Cardiac muscle cell (in vitro differentiated cells and primary cell): ENCODE data around the gene TUBGCP5. TPM values are rescaled to one million over a fixed set of nuclear protein-coding genes. Genes with fewer than 3 reads are reported as not detected.
"Not testable (repeated sequence)": the region's sequence is repeated elsewhere in the genome, so short reads cannot be mapped to it uniquely, and the experiment has no call there.

Experiments
- DNase-seq, 2 donors: peaks; one replicate each; pipeline versions ENCODE4 v3.0.0 to v3.0.0-alpha.2; 2010 to 2017; ENCODE audit warnings: low read depth in 1 of 2, low spot score in 1 of 2
- H3K27ac ChIP-seq: fragments of 200-600 bp; sonication (generic); 2 replicates; pipeline ENCODE4 v1.5.1; 2016
- H3K27me3 ChIP-seq: fragments of 200-600 bp; sonication (generic); 2 replicates; pipeline ENCODE4 v1.6.0; 2016; ENCODE audit warnings: control low read depth
- H3K36me3 ChIP-seq: fragments of 200-600 bp; sonication (generic); 2 replicates; pipeline ENCODE4 v1.5.1; 2016; ENCODE audit warnings: control low read depth
- H3K4me1 ChIP-seq: fragments of 200-600 bp; sonication (generic); 2 replicates; pipeline ENCODE4 v1.8.1; 2017; ENCODE audit warnings: low read depth, mild to moderate bottlenecking, mixed run types
- H3K4me3 ChIP-seq: fragments of 200-600 bp; sonication (generic); 2 replicates; pipeline ENCODE4 v1.5.1; 2016; ENCODE audit warnings: mild to moderate bottlenecking
- H3K9me3 ChIP-seq: fragments of 200-600 bp; sonication (generic); 2 replicates; pipeline ENCODE4 v1.5.1; 2017; ENCODE audit warnings: low read depth, mild to moderate bottlenecking, control low read depth
- polyA plus RNA-seq: library from polyadenylated mRNA; unstranded; fragments of >200 nt; fragmentation: Nextera tagmentation; extraction: Ambion mirVana; gene quantifications from 2 replicates; pipeline ENCODE4 v1.2.1, GENCODE V29; 2016
- total RNA-seq: library from RNA; depleted of rRNA; stranded (reverse); fragments of >200 nt; gene quantifications from 2 replicates; pipeline ENCODE4 v1.2.3, GENCODE V29; 2016
- TF ChIP-seq, protein P1 (sequence below): IDR thresholded peaks from 2 replicates; pipeline ENCODE4 v1.5.1; 2012; ENCODE audit warnings: low read depth, mild to moderate bottlenecking, low read length

Gene TUBGCP5
- total and polyA plus RNA-seq, 2 experiments from 2014 or later = 13.2 to 19.1 TPM

DNA sequence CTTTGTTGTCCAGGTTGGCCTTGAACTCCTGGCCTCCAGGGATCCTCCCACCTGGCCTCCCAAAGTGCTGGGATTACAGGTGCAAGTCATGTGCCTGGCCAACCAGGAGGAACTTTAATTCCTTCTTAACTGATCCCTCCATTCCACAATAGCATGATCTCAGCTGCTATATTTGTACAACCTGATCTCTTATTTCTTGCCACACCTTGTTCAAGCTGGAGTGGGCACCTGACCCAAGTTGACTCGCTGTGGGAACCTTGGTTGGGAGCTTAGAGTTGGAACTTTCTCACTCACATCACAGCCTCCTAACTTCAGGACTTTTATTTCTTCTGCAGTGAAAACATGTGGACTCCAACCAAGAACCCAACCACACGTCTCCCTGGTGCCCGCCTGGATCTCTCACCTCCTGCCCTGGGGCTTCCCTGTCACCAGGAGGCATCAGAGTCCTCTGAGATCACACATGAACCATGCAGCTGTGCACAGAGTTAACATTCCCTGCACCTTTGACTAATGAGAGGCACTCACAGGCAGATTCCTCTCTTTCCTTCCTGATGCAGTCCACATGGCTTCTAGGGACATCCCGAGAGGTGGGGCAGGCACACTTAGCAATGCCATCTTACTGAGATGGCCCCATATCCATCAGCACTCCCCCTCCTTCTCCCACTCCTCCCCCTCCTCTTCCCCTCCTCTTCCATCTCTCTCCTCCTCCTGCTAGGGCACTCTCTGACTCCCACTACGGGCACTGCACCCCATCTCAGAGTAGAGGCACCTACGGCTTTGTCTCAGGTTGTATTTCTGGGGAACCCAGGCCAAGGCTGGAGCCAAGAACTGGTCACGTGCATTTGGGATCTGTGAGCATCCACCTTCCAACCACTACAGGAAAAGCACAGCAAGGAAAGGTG is 49.5 kb downstream of the TUBGCP5 start:
- H3K27me3 ChIP-seq = no peaks in the 10 kb centered on the region
- peaks cover 5% of the 10 kb centered on the region for H3K36me3 ChIP-seq
- no peak overlapping the region for H3K4me3 ChIP-seq
- TF ChIP-seq, protein P1, sequence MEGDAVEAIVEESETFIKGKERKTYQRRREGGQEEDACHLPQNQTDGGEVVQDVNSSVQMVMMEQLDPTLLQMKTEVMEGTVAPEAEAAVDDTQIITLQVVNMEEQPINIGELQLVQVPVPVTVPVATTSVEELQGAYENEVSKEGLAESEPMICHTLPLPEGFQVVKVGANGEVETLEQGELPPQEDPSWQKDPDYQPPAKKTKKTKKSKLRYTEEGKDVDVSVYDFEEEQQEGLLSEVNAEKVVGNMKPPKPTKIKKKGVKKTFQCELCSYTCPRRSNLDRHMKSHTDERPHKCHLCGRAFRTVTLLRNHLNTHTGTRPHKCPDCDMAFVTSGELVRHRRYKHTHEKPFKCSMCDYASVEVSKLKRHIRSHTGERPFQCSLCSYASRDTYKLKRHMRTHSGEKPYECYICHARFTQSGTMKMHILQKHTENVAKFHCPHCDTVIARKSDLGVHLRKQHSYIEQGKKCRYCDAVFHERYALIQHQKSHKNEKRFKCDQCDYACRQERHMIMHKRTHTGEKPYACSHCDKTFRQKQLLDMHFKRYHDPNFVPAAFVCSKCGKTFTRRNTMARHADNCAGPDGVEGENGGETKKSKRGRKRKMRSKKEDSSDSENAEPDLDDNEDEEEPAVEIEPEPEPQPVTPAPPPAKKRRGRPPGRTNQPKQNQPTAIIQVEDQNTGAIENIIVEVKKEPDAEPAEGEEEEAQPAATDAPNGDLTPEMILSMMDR = no peak
- no peak for DNase-seq
- H3K4me1 ChIP-seq = no peaks in the 10 kb centered on the region
- no peak overlapping the region for H3K27ac ChIP-seq
- no peaks in the 10 kb centered on the region for H3K9me3 ChIP-seq

DNA sequence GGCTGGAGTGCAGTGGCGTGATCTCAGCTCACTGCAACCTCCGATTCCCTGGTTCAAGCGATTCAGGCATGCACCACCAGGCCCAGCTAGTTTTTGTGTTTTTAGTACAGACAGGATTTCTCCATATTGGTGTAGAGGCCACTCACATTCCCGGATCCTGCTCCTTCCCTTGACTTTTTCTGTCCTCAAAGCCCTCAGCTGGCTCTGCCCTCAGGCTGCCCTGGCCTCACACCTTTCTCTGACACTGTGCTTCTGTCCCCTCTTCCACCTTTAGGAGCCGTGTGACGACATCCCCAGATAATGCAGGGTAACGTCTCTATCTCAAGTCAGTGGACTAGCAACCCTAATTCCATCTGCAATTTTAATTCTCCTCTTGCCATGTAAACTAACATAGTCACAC is 50.6 kb downstream of the TUBGCP5 start:
- Histone ChIP-seq H3K4me3 (no peak overlapping the region), H3K9me3 (no peaks in the 10 kb centered on the region), H3K27me3 (no peaks in the 10 kb centered on the region), H3K4me1 (no peaks in the 10 kb centered on the region), H3K27ac (no peak overlapping the region), H3K36me3 (peaks cover under 1% of the 10 kb centered on the region)
- TF ChIP-seq, protein P1 = no peak
- DNase-seq = no peak

GRCh38 chr15:22981931-22982330 is 57.4 kb downstream of the TUBGCP5 start:
- not testable (repeated sequence) for H3K27me3 ChIP-seq, H3K4me1 ChIP-seq, H3K27ac ChIP-seq, H3K9me3 ChIP-seq, H3K4me3 ChIP-seq, H3K36me3 ChIP-seq, DNase-seq

DNA sequence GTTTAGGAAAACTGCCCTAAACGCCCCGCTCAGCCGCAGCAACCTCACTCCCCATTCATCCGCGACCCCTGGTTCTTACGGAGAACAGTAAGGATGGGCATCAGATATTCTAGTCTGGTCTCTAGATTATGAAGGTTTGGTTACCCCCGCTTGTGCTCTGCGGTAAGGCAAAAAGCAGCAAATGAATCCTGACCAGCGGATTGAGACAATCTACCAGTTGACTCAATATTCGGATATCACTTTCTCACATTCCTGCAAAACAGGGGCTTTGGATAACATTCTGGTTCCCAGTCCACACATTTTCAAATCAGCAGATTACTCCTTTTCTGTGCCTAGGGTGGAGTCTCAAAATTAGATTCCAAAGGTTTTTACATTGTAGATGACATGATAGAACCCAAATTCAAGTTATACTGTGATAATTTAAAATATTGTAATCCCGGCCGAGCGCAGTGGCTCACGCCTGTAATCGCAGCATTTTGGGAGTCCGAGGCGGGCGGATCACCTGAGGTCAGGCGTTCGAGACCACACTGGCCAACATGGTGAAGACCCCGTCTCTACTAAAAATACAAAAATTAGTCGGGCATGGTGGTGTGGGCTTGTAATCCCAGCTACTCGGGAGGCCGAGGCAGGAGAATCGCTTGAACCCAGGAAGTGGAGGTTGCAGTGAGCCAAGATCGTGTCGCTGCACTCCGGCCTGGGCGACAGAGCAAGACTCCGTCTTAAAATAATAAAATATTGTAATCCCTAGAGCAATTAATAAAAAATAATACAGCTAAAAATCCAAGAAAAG is 58.1 kb downstream of the TUBGCP5 start:
- Histone ChIP-seq H3K9me3 (no peaks in the 10 kb centered on the region), H3K27me3 (no peaks in the 10 kb centered on the region), H3K36me3 (no peaks in the 10 kb centered on the region), H3K4me3 (peak overlapping the region; percentile 79), H3K27ac (no peak overlapping the region), H3K4me1 (no peaks in the 10 kb centered on the region)
- DNase-seq = no peak
- TF ChIP-seq, protein P1 = no peak

DNA sequence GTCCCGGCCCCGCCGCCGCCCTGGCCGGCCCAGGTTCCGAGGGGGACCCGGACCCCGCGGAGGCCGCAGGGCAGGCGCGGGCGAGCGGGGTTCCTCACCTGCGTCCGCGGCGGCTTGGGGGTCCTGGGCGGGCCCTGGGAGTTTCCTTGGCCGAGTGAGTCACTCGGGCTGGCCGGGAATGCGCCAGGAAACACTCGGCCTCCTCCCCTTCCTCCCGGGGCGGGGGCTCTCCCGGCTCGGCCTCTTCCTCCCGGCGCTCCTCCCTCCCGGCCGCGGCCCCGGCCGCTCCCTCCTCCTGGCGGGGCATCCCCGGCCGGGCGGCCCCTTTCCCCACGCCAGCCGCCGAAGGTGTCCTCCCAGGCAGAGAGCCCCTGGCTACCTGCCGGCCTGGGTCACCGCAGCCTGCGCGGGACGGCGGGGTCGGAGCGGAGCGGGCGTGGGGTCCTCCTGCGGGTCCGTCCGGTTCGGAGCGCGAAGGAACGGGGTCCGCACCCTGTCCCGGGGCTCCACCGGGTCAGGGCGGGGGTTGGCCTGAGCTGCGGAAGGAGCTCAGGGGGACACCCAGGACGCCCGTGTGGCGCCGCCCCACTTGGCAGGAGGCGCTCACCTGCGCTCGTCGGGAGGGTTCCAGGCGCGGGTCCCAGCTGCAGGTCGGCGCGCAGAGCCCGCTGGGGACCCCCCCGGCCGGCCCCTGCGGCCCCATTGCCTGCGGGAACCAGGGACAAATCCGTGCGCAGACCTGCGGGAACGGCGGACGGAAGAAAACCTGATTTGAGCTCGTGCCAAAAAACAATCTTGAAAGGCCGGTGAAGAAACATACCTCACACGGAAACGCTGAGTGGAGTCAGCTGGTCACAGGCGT is 58.9 kb downstream of the TUBGCP5 start, which contains the start of gene CYFIP1:
Gene CYFIP1, minus strand, starts transcription at position 180 of the 862 bp plus-strand sequence. CDS start 33,083 bp downstream, outside the sequence.
- Histone ChIP-seq H3K27ac (no peak within 1 kb of the TSS), H3K27me3 (no peaks in the 10 kb centered on the region), H3K36me3 (no peaks in the 10 kb centered on the region), H3K4me1 (no peaks in the 10 kb centered on the region), H3K4me3 (peak within 1 kb of the TSS; percentile 79), H3K9me3 (no peaks in the 10 kb centered on the region)
- TF ChIP-seq, protein P1 = no peak
- peak; percentile 87 to 91 for DNase-seq
